Common myeloid progenitor, CD34-positive (primary cell): Measurements from ENCODE around the gene TRMT61A.

Experiments
- CTCF ChIA-PET: fragments of 350-600 bp; sonication (Branson Sonifier 250); formaldehyde crosslinking; loops from one replicate; lab custom pipeline; 2021; ENCODE audit warnings: antibody characterized with exemption; lab: Charles Lee
- POLR2A ChIA-PET: fragments of 350-600 bp; sonication (Branson Sonifier 250); formaldehyde crosslinking; loops from one replicate; lab custom pipeline; 2021; ENCODE audit warnings: antibody characterized with exemption; lab: Charles Lee
- DNase-seq, 3 donors: peaks; one replicate each; pipeline versions ENCODE4 v3.0.0 to v3.0.0-alpha.2; 2013
- H3K27ac ChIP-seq, 2 experiments: 1 replicate in 1 of 2; 2 replicates in 1 of 2; pipeline ENCODE4 v1.7.0; 2013; ENCODE audit warnings: inconsistent platforms in 2 of 2, low read length in 2 of 2, mild to moderate bottlenecking in 2 of 2, low read depth in 1 of 2, moderate library complexity in 1 of 2; ENCODE audit not compliant: severe bottlenecking in 2 of 2, insufficient read depth in 1 of 2, poor library complexity in 1 of 2
- H3K27me3 ChIP-seq, 5 experiments: replicated peaks in 2 of 5; 1 replicate in 3 of 5; 2 replicates in 2 of 5; pipeline versions ENCODE4 v1.6.1 to v1.7.0; 2013; ENCODE audit warnings: low read length in 4 of 5, mild to moderate bottlenecking in 2 of 5, moderate library complexity in 2 of 5, inconsistent platforms in 1 of 5; ENCODE audit not compliant: insufficient read depth in 5 of 5, control insufficient read depth in 4 of 5
- H3K36me3 ChIP-seq, 4 experiments: 1 replicate in 2 of 4; 2 replicates in 2 of 4; pipeline versions ENCODE4 v1.6.1 to v1.7.0; 2013; ENCODE audit warnings: low read length in 3 of 4, control low read depth in 1 of 4, mild to moderate bottlenecking in 1 of 4; ENCODE audit not compliant: control insufficient read depth in 4 of 4, insufficient read depth in 4 of 4
- H3K4me1 ChIP-seq, 4 experiments: 1 replicate in 3 of 4; 2 replicates in 1 of 4; pipeline versions ENCODE4 v1.6.1 to v1.7.1; 2013; ENCODE audit warnings: low read length in 3 of 4, mild to moderate bottlenecking in 3 of 4, control low read depth in 1 of 4, inconsistent platforms in 1 of 4, moderate library complexity in 1 of 4; ENCODE audit not compliant: control insufficient read depth in 4 of 4, insufficient read depth in 4 of 4; ENCODE audit errors: control extremely low read depth in 1 of 4
- H3K4me3 ChIP-seq, 7 experiments: 1 replicate in 4 of 7; 2 replicates in 3 of 7; pipeline versions ENCODE4 v1.5.1 to v1.7.0; 2013; ENCODE audit warnings: mild to moderate bottlenecking in 7 of 7, low read length in 6 of 7, moderate library complexity in 6 of 7, inconsistent platforms in 2 of 7, low read depth in 2 of 7, control low read depth in 1 of 7; ENCODE audit not compliant: insufficient read depth in 4 of 7, control insufficient read depth in 1 of 7; ENCODE audit errors: extremely low read depth in 1 of 7
- H3K9me3 ChIP-seq, 5 experiments: 1 replicate in 4 of 5; 2 replicates in 1 of 5; pipeline versions ENCODE4 v1.6.1 to v1.7.1; 2013; ENCODE audit warnings: low read length in 4 of 5, mild to moderate bottlenecking in 2 of 5, inconsistent platforms in 1 of 5, low read depth in 1 of 5, moderate library complexity in 1 of 5; ENCODE audit not compliant: control insufficient read depth in 4 of 5, insufficient read depth in 2 of 5; ENCODE audit errors: control extremely low read depth in 1 of 5
- WGBS: methylation state at CpG from one replicate; pipeline ENCODE4 v1.1.5; 2013; ENCODE audit not compliant: insufficient coverage; 5-methylcytosine and 5-hydroxymethylcytosine counted together

Gene TRMT61A

GRCh38 chr14:103530831-103531230, 1.8 kb downstream of the TRMT61A start:
- ChIA-PET POLR2A (no interaction called here), CTCF (interaction anchor here (0.8 to 5.4 kb wide), 7 partner anchors 11 to 28 kb away, joined by 3 to 46 read pairs (median 3); no protein-coding TSS in a partner anchor)
- Histone ChIP-seq H3K27ac (no peak overlapping the region), H3K4me1 (peaks cover 0 to 42% (median 30%) of the 10 kb centered on the region in 4 experiments), H3K9me3 (no peaks in the 10 kb centered on the region), H3K36me3 (peaks cover 0 to 49% (median 18%) of the 10 kb centered on the region in 4 experiments), H3K4me3 (no peak overlapping the region), H3K27me3 (no peaks in the 10 kb centered on the region)
- DNase-seq = no peak
- WGBS = 90% methylated on average over 11 of the region's 11 CpGs

- Histone ChIP-seq H3K4me3 (no peak overlapping the region), H3K27me3 (no peaks in the 10 kb centered on the region), H3K27ac (no peak overlapping the region), H3K9me3 (no peaks in the 10 kb centered on the region), H3K4me1 (peaks cover 0 to 35% (median 26%) of the 10 kb centered on the region in 4 experiments), H3K36me3 (peaks cover 0 to 49% (median 20%) of the 10 kb centered on the region in 4 experiments)
- ChIA-PET POLR2A (no interaction called here), CTCF (interaction anchor here (1.1 to 5.4 kb wide), 5 partner anchors 12 to 26 kb away, joined by 3 to 46 read pairs (median 4); no protein-coding TSS in a partner anchor)
- DNase-seq = no peak
- 96% methylated on average over 14 of the region's 15 CpGs for WGBS
These were observed 2.6 kb downstream of the TRMT61A start for GRCh38 chr14:103531421-103532215.

- 97% methylated on average over 27 of the region's 32 CpGs for WGBS
- no peaks in the 10 kb centered on the region for H3K9me3 ChIP-seq
- H3K4me1 ChIP-seq = peaks cover 0 to 30% (median 24%) of the 10 kb centered on the region in 4 experiments
- H3K27ac ChIP-seq = no peak overlapping the region
- CTCF ChIA-PET = interaction anchor here (0.5 to 5.4 kb wide), 6 partner anchors 11 to 28 kb away, joined by 3 to 46 read pairs (median 4); no protein-coding TSS in a partner anchor
- peaks cover 0 to 49% (median 20%) of the 10 kb centered on the region in 4 experiments for H3K36me3 ChIP-seq
- POLR2A ChIA-PET = no interaction called here
- H3K4me3 ChIP-seq = no peak overlapping the region
- no peaks in the 10 kb centered on the region for H3K27me3 ChIP-seq
- no peak for DNase-seq
These were observed 3.5 kb downstream of the TRMT61A start for GRCh38 chr14:103532216-103533136.

GRCh38 chr14:103533137-103533998, 4.4 kb downstream of the TRMT61A start:
- no peak overlapping the region for H3K4me3 ChIP-seq
- ChIA-PET CTCF (interaction anchor here (1.1 to 2.2 kb wide), 5 partner anchors 9 to 29 kb away, joined by 3 to 7 read pairs (median 4); no protein-coding TSS in a partner anchor), POLR2A (no interaction called here)
- WGBS = 96% methylated on average over 16 of the region's 23 CpGs
- DNase-seq = no peak
- no peaks in the 10 kb centered on the region for H3K9me3 ChIP-seq
- no peak overlapping the region for H3K27ac ChIP-seq
- peaks cover 0 to 21% (median 18%) of the 10 kb centered on the region in 4 experiments for H3K4me1 ChIP-seq
- peaks cover 0 to 49% (median 20%) of the 10 kb centered on the region in 4 experiments for H3K36me3 ChIP-seq
- peaks cover 0 to 4% (median 0%) of the 10 kb centered on the region in 5 experiments for H3K27me3 ChIP-seq

GRCh38 chr14:103533999-103534575, 5.1 kb downstream of the TRMT61A start:
- H3K27me3 ChIP-seq = peaks cover 0 to 11% (median 0%) of the 10 kb centered on the region in 5 experiments
- H3K27ac ChIP-seq = no peak overlapping the region
- no peaks in the 10 kb centered on the region for H3K9me3 ChIP-seq
- peaks cover 0 to 18% (median 14%) of the 10 kb centered on the region in 4 experiments for H3K4me1 ChIP-seq
- ChIA-PET CTCF (interaction anchor here (0.5 to 2.2 kb wide), 5 partner anchors 9 to 58 kb away, joined by 3 to 7 read pairs (median 4); no protein-coding TSS in a partner anchor), POLR2A (no interaction called here)
- H3K36me3 ChIP-seq = peaks cover 0 to 49% (median 20%) of the 10 kb centered on the region in 4 experiments
- no peak overlapping the region for H3K4me3 ChIP-seq
- DNase-seq = no peak
- 95% methylated on average over 25 of the region's 25 CpGs for whole genome bisulfite sequencing

- no peak overlapping the region for H3K27ac ChIP-seq
- ChIA-PET POLR2A (no interaction called here), CTCF (interaction anchor here (0.5 to 1.6 kb wide), 4 partner anchors 10 to 57 kb away, joined by 3 to 7 read pairs (median 4); no protein-coding TSS in a partner anchor)
- H3K27me3 ChIP-seq = peaks cover 0 to 15% (median 0%) of the 10 kb centered on the region in 5 experiments
- WGBS = 96% methylated on average over 18 of the region's 22 CpGs
- H3K4me3 ChIP-seq = no peak overlapping the region
- no peaks in the 10 kb centered on the region for H3K9me3 ChIP-seq
- no peak for DNase-seq
- H3K4me1 ChIP-seq = peaks cover 0 to 12% (median 10%) of the 10 kb centered on the region in 4 experiments
- peaks cover 0 to 49% (median 20%) of the 10 kb centered on the region in 4 experiments for H3K36me3 ChIP-seq
These were observed 5.6 kb downstream of the TRMT61A start for GRCh38 chr14:103534576-103535061.
